NCI-H82 (cell line): Measurements from ENCODE around the gene PSMA6.
"Not testable (repeated sequence)": the region's sequence is repeated elsewhere in the genome, so short reads cannot be mapped to it uniquely, and the experiment has no call there.

Experiments
- DNase-seq: peaks from one replicate; lab custom pipeline; 2025; lab: John Stamatoyannopoulos, UW

Gene PSMA6

GRCh38 chr14:35320472-35320871 lies 28.3 kb downstream of the PSMA6 start:
- peak; percentile 52 for DNase-seq

GRCh38 chr14:35326375-35326774 lies 34.2 kb downstream of the PSMA6 start:
- DNase-seq: no peak

GRCh38 chr14:35331605-35332516 lies 39.7 kb downstream of the PSMA6 start:
- DNase-seq: peak; percentile 13

GRCh38 chr14:35332517-35333263 lies 40.5 kb downstream of the PSMA6 start:
- DNase-seq: no peak

GRCh38 chr14:35333264-35333730 lies 41.1 kb downstream of the PSMA6 start:
- DNase-seq: no peak

- peak; percentile 3 for DNase-seq
These were observed 41.9 kb downstream of the PSMA6 start for GRCh38 chr14:35333797-35334743.

GRCh38 chr14:35335388-35336092 lies 43.4 kb downstream of the PSMA6 start:
- peak; percentile 21 for DNase-seq

- not testable (repeated sequence) for DNase-seq
These were observed 44.0 kb downstream of the PSMA6 start for GRCh38 chr14:35336171-35336493.

- DNase-seq: no peak
These were observed 44.5 kb downstream of the PSMA6 start for GRCh38 chr14:35336494-35337268.

GRCh38 chr14:35337269-35338255 lies 45.4 kb downstream of the PSMA6 start:
- no peak for DNase-seq

- no peak for DNase-seq
These were observed 46.7 kb downstream of the PSMA6 start for GRCh38 chr14:35338731-35339405.

GRCh38 chr14:35339761-35340406 lies 47.7 kb downstream of the PSMA6 start:
- no peak for DNase-seq

- no peak for DNase-seq
These were observed 48.7 kb downstream of the PSMA6 start for GRCh38 chr14:35340616-35341453.

GRCh38 chr14:35341454-35341750 lies 49.2 kb downstream of the PSMA6 start:
- no peak for DNase-seq

GRCh38 chr14:35341751-35342488 lies 49.7 kb downstream of the PSMA6 start:
- peak; percentile 94 for DNase-seq

GRCh38 chr14:35342489-35343010 lies 50.4 kb downstream of the PSMA6 start:
- DNase-seq: no peak
